NCI-H2196 (cell line): ENCODE data around the gene TGFBRAP1.

ENCODE experiments used
- DNase-seq: peaks from one replicate; lab custom pipeline; 2025; ENCODE audit not compliant: unreplicated experiment; lab: John Stamatoyannopoulos, UW

The TGFBRAP1 gene

GRCh38 chr2:105243961-105244360 lies 85.6 kb downstream of the TGFBRAP1 start:
- DNase-seq: no peak

DNA sequence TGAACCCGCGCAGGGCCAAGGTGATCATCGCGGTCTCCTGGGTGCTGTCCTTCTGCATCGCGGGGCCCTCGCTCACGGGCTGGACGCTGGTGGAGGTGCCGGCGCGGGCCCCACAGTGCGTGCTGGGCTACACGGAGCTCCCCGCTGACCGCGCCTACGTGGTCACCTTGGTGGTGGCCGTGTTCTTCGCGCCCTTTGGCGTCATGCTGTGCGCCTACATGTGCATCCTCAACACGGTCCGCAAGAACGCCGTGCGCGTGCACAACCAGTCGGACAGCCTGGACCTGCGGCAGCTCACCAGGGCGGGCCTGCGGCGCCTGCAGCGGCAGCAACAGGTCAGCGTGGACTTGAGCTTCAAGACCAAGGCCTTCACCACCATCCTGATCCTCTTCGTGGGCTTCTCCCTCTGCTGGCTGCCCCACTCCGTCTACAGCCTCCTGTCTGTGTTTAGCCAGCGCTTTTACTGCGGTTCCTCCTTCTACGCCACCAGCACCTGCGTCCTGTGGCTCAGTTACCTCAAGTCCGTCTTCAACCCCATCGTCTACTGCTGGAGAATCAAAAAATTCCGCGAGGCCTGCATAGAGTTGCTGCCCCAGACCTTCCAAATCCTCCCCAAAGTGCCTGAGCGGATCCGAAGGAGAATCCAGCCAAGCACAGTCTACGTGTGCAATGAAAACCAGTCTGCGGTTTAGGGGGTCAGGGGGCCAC lies 87.1 kb downstream of the TGFBRAP1 start:
- DNase-seq: no peak

DNA sequence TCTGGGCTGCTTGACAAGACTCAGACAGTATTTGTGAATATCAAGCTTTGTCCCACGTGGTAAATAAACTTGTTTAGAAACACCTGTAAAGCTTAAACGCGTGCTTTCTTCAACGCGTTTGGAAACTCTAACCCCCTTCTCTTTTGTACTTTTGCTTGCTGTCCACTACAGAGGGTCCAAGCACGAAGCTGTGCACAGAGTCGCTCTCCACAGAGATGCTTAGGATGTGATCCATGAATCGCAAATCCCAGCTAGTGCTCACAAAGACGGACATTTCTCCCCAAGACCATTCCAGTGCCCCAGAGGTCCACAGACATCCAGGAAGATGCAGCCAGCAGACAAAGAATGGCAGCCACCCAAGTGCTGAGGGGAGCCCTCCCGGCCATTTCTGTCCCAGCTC lies 88.1 kb downstream of the TGFBRAP1 start, which contains the start of gene GPR45:
Gene GPR45 (plus strand): TSS at position 301 of the 400 bp plus-strand sequence. CDS start 116 bp downstream, outside the sequence.
- no peak for DNase-seq

GRCh38 chr2:105239924-105240323 lies 89.6 kb downstream of the TGFBRAP1 start:
- no peak for DNase-seq

- no peak for DNase-seq
Observed at GRCh38 chr2:105238664-105239240, 90.8 kb downstream of the TGFBRAP1 start.

- no peak for DNase-seq
Observed at GRCh38 chr2:105237045-105237765, 92.3 kb downstream of the TGFBRAP1 start.

GRCh38 chr2:105236060-105236424 lies 93.5 kb downstream of the TGFBRAP1 start:
- DNase-seq: no peak

DNA sequence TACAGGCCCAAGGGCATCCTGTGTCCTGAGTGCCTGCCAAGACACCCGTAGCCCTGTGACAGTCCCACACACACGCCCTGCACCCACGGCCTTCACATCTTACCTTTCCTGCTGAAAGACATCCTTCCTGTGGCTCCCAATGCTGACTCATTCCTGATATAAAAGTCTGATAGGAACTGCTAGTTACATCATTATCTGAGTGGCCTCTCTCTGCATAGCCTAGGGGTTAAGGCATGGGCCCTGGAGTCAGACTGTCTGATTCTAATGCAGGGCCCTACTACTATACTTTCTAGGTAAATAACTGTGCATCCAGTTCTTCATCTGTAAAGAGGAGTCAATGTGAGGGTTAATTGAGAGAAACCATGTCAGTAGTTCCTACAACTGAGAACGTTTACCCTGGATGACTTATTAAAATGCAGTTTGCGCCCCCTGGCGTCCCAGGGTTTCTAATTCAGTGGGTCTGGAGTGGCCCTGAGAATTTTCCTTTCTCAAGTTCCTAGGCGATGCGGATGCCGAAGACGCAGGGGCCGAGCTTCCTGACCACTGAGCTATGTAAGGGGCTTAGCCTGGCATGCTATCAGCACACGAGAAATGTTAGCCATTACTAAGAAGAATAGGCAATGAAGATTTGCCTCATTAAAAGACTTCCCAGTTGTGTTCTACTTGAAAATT lies 94.0 kb downstream of the TGFBRAP1 start:
- DNase-seq: peak; percentile 59

DNA sequence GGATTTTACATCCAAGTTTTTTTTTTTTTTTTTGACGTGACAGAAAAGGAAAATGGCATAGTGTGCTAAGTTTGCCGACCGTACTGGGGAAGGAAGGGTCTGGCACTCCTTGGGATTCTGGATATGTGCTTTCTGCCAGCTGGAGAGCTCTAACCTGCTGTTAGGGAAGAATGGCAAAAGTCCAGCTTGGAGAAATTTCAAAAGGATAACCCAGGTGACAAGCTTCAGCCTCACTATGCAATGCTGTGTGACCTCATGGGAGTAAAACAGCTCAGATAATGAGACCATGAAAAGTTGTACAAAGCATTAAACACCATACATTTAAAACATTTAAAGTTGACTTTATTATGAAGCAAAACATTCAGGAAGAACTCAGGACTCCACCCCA lies 98.3 kb downstream of the TGFBRAP1 start:
- no peak for DNase-seq

DNA sequence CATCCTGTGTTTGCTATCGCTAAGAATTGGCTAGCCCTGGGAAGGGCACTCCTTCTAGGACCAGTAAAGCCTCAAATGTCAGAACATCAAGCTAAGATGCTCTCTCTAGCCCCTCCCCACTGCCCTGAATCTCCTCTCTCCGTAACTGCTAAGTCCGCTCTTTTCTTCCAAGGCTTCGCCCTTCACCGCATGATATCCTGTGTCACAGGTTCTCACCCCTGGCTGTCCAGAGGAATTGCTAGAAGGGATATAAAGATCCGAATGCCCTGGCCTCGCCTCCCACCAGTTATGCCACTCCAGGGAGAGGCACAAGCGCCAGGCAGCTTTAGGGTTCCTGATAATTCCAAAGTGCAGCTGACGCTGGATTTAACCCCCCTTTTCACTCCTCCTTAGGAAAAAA lies 105.1 kb downstream of the TGFBRAP1 start:
- DNase-seq: no peak

- DNase-seq: no peak
Observed at GRCh38 chr2:105220604-105221003, 108.9 kb downstream of the TGFBRAP1 start.

- DNase-seq: no peak
Observed at GRCh38 chr2:105215586-105216192, 113.8 kb downstream of the TGFBRAP1 start.
